NOMO-1 treated with dmso at 0.1 percent for 144 hours (cell line): ENCODE results near the gene STXBP6.
"Not testable (repeated sequence)": the region's sequence is repeated elsewhere in the genome, so short reads cannot be mapped to it uniquely, and the experiment has no call there.

Source experiments
- DNase-seq: peaks from one replicate; lab custom pipeline; 2025; ENCODE audit not compliant: unreplicated experiment; lab: John Stamatoyannopoulos, UW

The STXBP6 gene

DNA sequence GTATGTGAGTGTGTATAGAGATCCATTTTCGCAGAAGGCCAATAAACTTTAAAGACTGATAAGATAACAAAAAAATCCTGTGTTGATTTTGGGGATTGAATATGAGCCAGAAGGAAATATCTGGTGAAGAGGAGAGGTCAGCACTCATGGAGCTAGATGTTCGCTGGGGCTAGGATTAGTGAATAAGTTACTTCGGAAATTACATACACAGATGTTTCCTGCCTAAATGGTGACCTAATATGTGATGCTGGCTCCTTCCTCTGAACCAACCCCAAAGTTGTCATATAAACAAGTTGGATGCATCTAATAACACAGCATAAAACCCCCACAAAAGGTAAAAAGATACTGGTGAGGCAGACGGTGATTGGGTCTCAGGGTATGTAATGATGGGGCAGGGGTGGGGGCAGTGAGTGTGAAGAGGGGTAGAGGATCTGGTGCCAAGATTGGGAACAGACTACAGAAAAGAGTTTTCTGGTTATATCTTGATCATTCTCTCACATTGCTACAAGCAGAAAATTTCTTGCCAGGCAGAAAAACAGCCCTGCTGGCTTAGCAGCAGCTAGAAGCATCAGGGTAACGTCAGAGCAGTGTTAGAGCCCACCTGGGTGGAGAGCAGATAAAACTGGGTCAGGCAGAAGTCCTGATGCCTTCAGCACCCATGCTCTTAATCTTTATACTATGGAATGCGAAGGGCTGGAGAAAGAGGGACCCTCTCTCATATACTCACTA, 275.6 kb downstream of the STXBP6 start:
- no peak for DNase-seq

DNA sequence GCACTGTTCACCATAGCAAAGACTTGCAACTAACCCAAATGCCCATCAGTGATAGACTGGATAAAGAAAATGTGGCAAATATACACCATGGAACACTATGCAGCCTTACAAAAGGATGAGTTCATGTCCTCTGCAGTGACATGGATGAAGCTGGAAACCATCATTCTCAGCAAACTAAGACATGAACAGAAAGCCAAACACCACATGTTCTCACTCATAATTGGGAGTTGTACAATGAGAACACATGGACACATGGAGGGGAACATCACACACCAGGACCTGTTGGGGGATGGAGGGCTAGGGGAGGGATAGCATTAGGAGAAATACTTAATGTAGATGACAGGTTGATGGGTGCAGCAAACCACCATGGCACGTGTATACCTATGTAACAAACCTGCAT, 276.4 kb downstream of the STXBP6 start:
- DNase-seq = not testable (repeated sequence)

GRCh38 chr14:24766434-24766833, 283.5 kb downstream of the STXBP6 start:
- DNase-seq = no peak

GRCh38 chr14:24761141-24761540, 288.8 kb downstream of the STXBP6 start:
- DNase-seq = no peak
